Panc1 (cell line): ENCODE results near the gene WDR49.

Source experiments
- CTCF ChIP-seq: fragments of 450-650 bp; IDR thresholded peaks from 2 replicates; pipeline ENCODE4 v1.5.1; 2017; ENCODE audit warnings: mild to moderate bottlenecking
- POLR2AphosphoS5 ChIP-seq: IDR thresholded peaks from 2 replicates; pipeline ENCODE4 v1.6.1; 2012; ENCODE audit warnings: mild to moderate bottlenecking, low read depth, low read length, moderate library complexity

GRCh38 chr3:167675848-167676247 is 22.1 kb upstream of the WDR49 start:
- TF ChIP-seq CTCF (no peak), POLR2AphosphoS5 (no peak)
